Esophagus muscularis mucosa (tissue), 4 donors: Measurements from ENCODE around the gene NPY1R. TPM values are rescaled to one million over a fixed set of nuclear protein-coding genes. Genes with fewer than 3 reads are reported as not detected.

Experiments
- DNase-seq: peaks from one replicate; pipeline ENCODE4 v3.0.0-alpha.2; 2017; ENCODE audit errors: extremely low spot score
- H3K27ac ChIP-seq, 4 donors: fragments of 200-600 bp; sonication (generic); replicated peaks in 1 of 4; 1 replicate in 3 of 4; 2 replicates in 1 of 4; pipeline ENCODE4 v1.5.1; 2016 to 2019; ENCODE audit warnings: mild to moderate bottlenecking in 1 of 4
- H3K27me3 ChIP-seq, 4 donors: fragments of 200-600 bp; sonication (generic); one replicate each; pipeline versions ENCODE4 v1.5.1 to v1.6.0; 2016 to 2019
- H3K36me3 ChIP-seq, 4 donors: fragments of 200-600 bp; sonication (generic); one replicate each; pipeline ENCODE4 v1.5.1; 2016 to 2019
- H3K4me1 ChIP-seq, 4 donors: fragments of 200-600 bp; sonication (generic); one replicate each; pipeline ENCODE4 v1.5.1; 2016 to 2019
- H3K4me3 ChIP-seq, 4 donors: fragments of 200-600 bp; sonication (generic); 1 replicate in 2 of 4; 2 replicates in 2 of 4; pipeline ENCODE4 v1.5.1; 2016 to 2019; ENCODE audit warnings: mild to moderate bottlenecking in 4 of 4, moderate library complexity in 1 of 4
- H3K9me3 ChIP-seq, 4 donors: fragments of 200-600 bp; sonication (generic); 1 replicate in 3 of 4; 2 replicates in 1 of 4; pipeline ENCODE4 v1.5.1; 2016 to 2019
- CTCF ChIP-seq, 3 experiments: fragments of 200-600 bp in 2 of 3; fragments of 450-650 bp in 1 of 3; sonication (generic) in 2 of 3; IDR thresholded peaks; one replicate each; pipeline ENCODE4 v1.5.1; 2017 to 2019; ENCODE audit warnings: antibody characterized with exemption in 3 of 3, mild to moderate bottlenecking in 2 of 3, moderate library complexity in 1 of 3
- EP300 ChIP-seq: sonication (generic); formaldehyde crosslinking; IDR thresholded peaks from one replicate; pipeline ENCODE4 v1.6.1; 2017; ENCODE audit warnings: antibody characterized with exemption
- POLR2A ChIP-seq: fragments of 450-650 bp; IDR thresholded peaks from one replicate; pipeline ENCODE4 v1.6.1; 2017; ENCODE audit warnings: antibody characterized with exemption, moderate library complexity, mild to moderate bottlenecking, low read depth
- POLR2AphosphoS5 ChIP-seq, 2 donors: sonication (generic); formaldehyde crosslinking; IDR thresholded peaks; one replicate each; pipeline ENCODE4 v1.6.1; 2017; ENCODE audit warnings: antibody characterized with exemption in 2 of 2
- WGBS: methylation state at CpG from one replicate; pipeline ENCODE4 v1.1.5; 2018; 5-methylcytosine and 5-hydroxymethylcytosine counted together
- intact Hi-C: fragments of 100-400 bp; cut with DNase I; formaldehyde crosslinking; loops from one replicate; pipeline ENCODE4 v1.15.1; 2023
- total RNA-seq, 4 donors: library from RNA; depleted of rRNA; stranded (reverse); fragments of >200 nt; gene quantifications; one replicate each; pipeline versions ENCODE4 v1.1.0 to v1.2.1, GENCODE V29; 2016

The NPY1R gene
- total RNA-seq = 1 to 10 TPM; 1.2 to 4.8 (median 2.3) TPM

GRCh38 chr4:163332526-163333406, at the start of gene NPY1R:
Gene NPY1R, minus strand, starts transcription at chr4:163332596. Its CDS starts 6,042 bp downstream, at chr4:163326554.
- Histone ChIP-seq H3K4me1 (peaks cover 6 to 21% (median 18%) of the 10 kb centered on the region in 4 donors), H3K36me3 (no peaks in the 10 kb centered on the region), H3K9me3 (no peaks in the 10 kb centered on the region), H3K27me3 (peaks cover 0 to 43% (median 5%) of the 10 kb centered on the region in 4 donors), H3K4me3 (peak within 1 kb of the TSS; percentile 54 to 61 (median 58)), H3K27ac (peak within 1 kb of the TSS in 1 of 4 donors; percentile 32)
- no peak for DNase-seq
- WGBS = 8% methylated on average over 36 of the region's 36 CpGs
- intact Hi-C loops = loop anchor here (1.0 kb wide), 1 partner anchor 835 kb away; no protein-coding TSS in a partner anchor
- no peak for TF ChIP-seq POLR2A
- TF ChIP-seq POLR2AphosphoS5 (IDR thresholded peaks at IDR 0.05) = no peak
- TF ChIP-seq CTCF (IDR thresholded peaks at IDR 0.05) = peak; percentile 42 to 68 (median 50)

- Histone ChIP-seq H3K27ac (no peak overlapping the region), H3K4me1 (no peaks in the 10 kb centered on the region), H3K4me3 (no peak overlapping the region), H3K36me3 (no peaks in the 10 kb centered on the region), H3K9me3 (no peaks in the 10 kb centered on the region), H3K27me3 (no peaks in the 10 kb centered on the region)
- WGBS = 70% methylated on average over 5 of the region's 5 CpGs
- no peak for DNase-seq
- TF ChIP-seq POLR2AphosphoS5 (IDR thresholded peaks at IDR 0.05) (no peak), EP300 (no peak), CTCF (IDR thresholded peaks at IDR 0.05) (no peak), POLR2A (no peak)
- intact Hi-C loops = no loop called here
Observed at GRCh38 chr4:163380703-163381102, 48.3 kb upstream of the NPY1R start.

- intact Hi-C loops = no loop called here
- Histone ChIP-seq H3K36me3 (no peaks in the 10 kb centered on the region), H3K27ac (no peak overlapping the region), H3K4me1 (no peaks in the 10 kb centered on the region), H3K9me3 (no peaks in the 10 kb centered on the region), H3K27me3 (no peaks in the 10 kb centered on the region), H3K4me3 (no peak overlapping the region)
- TF ChIP-seq EP300 = no peak
- TF ChIP-seq POLR2A = no peak
- TF ChIP-seq POLR2AphosphoS5 (IDR thresholded peaks at IDR 0.05) = no peak
- TF ChIP-seq CTCF (IDR thresholded peaks at IDR 0.05) = no peak
- DNase-seq = no peak
Observed at GRCh38 chr4:163378661-163379060, 46.3 kb upstream of the NPY1R start.

- Histone ChIP-seq H3K4me1 (no peaks in the 10 kb centered on the region), H3K36me3 (no peaks in the 10 kb centered on the region), H3K27ac (no peak overlapping the region), H3K9me3 (no peaks in the 10 kb centered on the region), H3K27me3 (no peaks in the 10 kb centered on the region), H3K4me3 (no peak overlapping the region)
- no peak for DNase-seq
- no peak for TF ChIP-seq CTCF (IDR thresholded peaks at IDR 0.05)
- TF ChIP-seq POLR2A = no peak
- TF ChIP-seq EP300 = no peak
- TF ChIP-seq POLR2AphosphoS5 (IDR thresholded peaks at IDR 0.05) = no peak
- WGBS = 72% methylated on average over 5 of the region's 5 CpGs
- intact Hi-C loops = no loop called here
Observed at GRCh38 chr4:163372029-163372428, 39.6 kb upstream of the NPY1R start.
